GM19351 (cell line): ENCODE data around the gene ARSD.
"Not testable (repeated sequence)": the region's sequence is repeated elsewhere in the genome, so short reads cannot be mapped to it uniquely, and the experiment has no call there.

ENCODE experiments used
- ATAC-seq: cut with Tn5 transposase; IDR thresholded peaks from one replicate; pipeline ENCODE4 v1.9.1; 2021; ENCODE audit warnings: mild to moderate bottlenecking, moderate library complexity; ENCODE audit not compliant: unreplicated experiment

ARSD gene

DNA sequence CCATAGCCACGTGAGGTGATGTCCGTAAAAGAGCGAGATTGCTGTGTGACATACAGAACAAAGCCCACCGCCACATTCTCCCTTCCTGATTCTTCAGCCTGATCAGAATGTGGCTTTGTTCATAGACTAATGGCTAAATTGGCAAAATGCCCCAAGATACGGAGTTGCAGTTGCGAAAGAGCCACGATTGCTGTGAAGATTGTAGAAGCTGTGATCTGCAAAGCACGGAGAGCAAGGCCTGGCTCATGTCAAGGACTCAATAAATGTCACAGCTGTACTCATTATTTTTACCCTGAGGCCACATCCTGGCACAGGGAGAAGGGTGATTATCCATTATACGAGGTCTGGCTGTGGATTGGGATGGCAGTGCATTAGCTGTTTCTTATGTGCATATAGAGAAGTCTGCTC, 34.2 kb downstream of the ARSD start:
- ATAC-seq = no peak

DNA sequence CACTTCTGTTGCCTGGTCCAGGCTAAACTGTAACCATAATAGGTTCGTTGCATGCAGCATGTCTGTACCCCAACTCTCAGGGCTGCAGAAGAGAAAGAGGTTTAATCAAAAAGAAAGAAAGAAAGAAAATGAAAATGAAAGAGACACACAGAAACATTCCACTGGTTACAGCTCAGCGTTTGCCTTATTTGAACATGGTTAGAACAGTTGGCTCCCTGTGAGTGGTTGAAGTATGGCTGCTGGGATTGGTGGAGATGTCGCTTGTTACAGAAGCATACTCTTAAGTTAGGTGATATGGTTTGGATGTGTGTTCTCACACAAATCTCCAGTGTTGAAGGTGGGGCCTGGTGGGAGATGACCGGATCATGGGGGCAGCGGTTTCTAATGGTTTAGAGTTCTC, 36.3 kb downstream of the ARSD start:
- ATAC-seq = no peak

DNA sequence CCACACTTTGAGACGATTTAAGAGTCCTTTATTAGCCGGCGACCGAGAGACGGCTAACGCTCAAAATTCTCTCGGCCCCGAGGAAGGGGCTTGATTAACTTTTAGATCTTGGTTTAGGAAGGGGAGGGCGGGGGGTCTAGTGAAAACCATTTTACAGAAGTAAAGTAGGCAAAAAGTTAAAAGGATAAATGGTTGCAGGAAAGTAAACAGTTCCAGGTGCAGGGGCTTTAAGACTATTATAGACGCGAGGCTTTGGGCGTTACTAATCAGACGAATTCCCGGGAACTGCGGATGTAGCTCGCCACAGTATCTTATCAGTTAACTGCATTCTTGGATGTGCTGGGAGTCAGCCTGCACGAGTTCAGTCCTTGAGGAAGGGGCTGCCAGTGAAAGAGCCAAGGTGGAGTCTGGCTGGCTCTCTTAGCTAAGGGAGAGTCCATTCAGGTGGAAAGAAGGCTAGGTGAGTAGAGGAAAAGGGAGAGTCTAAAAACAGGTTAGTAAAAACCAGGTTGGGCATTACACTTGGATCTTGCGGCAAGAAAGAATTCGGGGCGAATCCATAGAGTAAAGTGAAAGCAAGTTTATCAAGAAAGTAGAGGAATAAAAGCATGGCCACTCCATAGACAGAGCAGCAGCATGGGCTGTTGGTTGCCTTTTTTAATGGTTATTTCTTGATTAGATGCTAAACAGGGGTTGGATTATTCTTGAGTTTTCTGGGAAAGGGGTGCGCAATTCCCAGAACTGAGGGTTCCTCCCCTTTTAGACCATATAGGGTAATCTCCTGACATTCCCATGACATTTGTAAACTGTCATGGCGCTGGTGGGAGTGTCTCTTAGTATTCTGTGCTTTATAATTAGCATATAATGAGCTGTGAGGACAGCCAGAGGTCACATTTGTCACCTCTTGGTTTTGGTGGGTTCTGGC, 38.3 kb downstream of the ARSD start:
- ATAC-seq = not testable (repeated sequence)

DNA sequence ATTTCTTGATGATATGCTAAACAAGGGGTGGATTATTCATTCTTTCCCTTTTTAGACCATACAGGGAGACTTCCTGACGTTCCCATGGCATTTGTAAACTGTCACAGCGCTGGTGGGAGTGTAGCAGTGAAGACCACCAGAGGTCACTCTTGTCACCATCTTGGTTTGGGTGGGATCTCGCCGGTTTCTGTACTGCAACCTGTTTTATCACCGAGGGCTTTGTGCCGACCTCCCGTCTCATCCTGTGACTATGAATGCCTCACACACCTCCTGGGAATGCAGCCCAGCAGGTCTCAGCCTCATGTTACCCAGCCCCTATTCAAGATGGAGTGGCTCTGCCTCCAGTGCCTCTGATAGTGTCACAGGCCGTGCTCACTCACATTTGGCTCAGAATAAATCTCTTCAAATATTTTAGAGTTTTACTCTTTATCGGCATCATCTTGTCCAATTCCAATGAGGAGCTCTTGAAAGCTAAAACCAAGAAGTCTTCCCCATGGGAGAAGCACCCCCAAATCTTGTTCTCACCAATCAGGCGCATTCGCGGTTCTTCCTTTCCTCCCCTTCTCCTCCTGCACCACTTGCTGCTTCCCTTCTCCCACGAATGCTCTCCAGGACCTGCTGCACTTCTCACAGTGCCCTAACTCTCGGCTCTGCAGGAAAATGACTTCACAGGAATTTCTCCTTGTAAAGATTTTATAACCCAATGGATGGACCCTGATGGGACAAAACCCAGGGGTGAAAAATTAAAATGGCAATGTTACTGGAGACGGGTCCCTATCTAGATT, 39.2 kb downstream of the ARSD start:
- ATAC-seq = not testable (repeated sequence)

DNA sequence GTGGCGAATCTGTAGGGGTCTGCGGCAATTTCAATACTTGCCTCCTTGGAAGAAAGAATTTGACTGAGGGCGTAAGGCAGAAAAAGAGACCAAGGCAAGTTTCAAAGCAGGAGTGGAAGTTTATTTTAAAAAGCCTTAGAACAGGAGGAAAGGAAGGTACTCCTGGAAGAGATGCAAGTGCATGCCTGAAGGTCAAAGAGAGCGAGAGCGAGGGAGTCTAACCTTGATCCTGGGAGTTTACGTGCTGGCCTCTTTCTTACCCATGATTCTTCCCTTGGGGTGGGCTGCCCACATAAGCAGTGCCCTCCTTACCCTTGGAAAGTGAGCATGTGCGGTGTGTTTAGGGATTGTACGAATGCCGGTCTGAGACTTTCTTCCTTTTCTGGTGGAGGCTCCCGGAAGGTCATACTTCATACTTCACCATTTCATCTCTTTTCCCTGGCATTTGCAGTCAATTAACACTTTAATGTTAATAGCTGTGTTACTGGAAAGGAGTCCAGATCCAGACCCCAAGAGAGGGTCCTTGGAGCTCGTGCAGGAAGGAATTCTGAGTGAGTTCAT, 40.0 kb downstream of the ARSD start:
- no peak for ATAC-seq

DNA sequence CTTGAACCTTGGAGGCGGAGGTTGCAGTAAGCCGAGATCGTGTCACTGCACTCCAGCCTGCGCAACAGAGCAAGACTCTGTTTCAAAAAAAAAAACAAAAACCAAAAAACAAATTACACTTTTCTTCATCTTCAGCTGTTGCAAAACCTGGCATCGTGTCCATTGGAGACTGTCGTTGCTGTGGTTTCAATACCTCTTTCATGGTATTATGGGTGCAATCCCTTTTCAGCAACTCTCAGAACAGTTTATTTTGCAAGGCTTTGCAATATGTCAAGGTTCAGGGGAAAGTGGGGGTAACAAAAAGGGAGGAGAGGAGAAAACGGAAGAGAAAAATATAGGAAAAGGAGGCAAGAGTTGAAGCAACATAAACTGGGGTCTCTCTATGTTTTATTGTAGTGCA, 40.8 kb downstream of the ARSD start:
- ATAC-seq = no peak

DNA sequence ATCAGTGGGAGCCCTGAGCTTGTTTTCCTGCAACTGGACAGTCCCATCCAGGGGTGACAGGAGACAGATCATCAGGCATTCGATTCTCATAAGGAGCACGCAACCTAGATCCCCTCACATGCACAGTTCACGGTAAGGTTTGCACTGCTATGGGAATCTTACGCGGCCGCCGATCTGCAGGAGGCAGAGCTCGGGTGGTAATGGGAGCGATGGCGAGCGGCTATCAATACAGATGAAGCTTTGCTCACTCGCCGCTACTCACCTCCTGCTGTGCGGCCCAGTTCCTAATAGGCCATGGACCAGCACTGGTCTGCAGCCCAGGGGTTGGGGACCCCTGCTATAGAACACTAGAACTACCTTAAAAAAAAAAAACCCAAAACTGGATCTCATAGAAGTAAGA, 45.4 kb downstream of the ARSD start:
- ATAC-seq = no peak

DNA sequence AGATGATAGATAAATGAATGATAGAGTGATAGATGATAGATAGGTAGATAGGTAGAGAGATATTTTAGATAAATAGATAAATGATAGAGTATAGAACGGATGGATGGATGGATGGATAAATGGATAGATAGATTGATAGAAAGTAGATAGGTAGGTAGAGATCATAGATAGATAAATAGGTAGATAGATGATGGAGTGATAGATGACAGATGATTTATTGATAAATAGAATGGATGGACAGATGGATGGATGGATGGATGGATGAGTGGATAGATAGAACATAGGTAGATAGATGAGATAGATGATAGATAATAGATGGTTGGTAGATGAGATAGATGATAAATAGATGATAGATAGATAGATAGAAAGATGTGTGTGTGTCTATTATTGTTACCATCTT, 49.5 kb downstream of the ARSD start:
- no peak for ATAC-seq

DNA sequence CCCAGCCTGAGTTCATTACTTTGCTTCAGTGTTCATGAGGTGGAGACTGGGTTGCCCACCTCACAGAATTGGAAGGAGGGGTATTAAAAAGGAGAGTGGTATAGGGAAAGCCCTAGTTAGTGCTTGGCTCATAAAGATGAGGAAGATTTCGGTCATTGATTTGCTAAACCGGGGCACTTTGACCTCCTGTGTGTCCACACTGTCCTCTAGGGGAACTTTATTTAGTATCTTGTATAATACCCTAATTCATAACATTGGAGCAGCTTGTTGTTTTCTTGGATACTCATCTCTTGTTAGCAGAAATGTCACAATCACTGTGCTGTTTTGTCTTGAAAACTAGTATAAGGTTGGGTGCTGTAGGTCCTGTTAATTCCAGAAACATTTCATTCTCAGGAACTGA, 50.6 kb downstream of the ARSD start:
- ATAC-seq = no peak

DNA sequence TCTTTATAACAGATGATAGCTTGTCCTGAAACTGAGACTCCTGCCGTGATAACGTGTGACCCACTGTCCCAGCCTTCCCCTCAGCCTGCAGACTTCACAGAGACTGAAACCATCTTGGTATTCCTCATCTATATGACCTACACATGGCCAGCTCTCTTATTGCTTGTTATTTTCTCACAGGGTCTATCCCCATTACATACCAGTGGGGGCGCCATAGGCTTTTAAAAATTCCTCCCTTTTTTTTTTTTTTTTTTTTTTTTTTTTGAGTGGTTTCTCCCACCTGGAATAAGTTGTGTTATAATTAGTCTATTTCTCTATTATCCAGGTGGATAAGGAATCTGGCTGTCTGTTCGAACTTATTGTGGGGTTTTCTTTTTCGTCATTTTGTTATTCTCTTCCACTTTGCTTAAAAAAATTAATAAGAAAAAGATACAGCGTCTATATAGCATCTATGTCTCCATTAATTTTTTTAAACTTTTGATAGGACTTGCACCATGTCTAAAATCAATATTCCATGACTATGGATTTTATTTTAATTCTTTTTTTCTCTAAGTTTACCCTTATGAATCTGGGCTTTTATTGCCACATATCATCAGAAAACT, 53.2 kb downstream of the ARSD start:
- peak; percentile 56 for ATAC-seq

DNA sequence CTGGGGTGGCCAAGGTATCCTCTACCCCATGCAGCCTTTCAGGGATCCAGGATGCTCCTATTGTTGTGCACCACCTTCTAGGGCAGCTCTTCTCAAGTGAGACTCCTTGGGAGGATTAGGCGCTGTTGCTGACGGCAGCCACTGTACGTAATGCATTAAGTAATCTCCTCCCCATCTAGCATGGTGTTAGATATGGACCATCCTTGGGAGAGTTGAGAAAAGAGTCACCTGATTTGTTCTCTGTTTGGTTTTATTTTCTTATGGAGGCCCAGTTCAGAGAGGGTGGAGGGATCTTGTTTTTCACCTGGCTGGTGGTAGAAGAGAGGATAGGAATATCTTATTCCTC, 54.0 kb downstream of the ARSD start:
- ATAC-seq = no peak

DNA sequence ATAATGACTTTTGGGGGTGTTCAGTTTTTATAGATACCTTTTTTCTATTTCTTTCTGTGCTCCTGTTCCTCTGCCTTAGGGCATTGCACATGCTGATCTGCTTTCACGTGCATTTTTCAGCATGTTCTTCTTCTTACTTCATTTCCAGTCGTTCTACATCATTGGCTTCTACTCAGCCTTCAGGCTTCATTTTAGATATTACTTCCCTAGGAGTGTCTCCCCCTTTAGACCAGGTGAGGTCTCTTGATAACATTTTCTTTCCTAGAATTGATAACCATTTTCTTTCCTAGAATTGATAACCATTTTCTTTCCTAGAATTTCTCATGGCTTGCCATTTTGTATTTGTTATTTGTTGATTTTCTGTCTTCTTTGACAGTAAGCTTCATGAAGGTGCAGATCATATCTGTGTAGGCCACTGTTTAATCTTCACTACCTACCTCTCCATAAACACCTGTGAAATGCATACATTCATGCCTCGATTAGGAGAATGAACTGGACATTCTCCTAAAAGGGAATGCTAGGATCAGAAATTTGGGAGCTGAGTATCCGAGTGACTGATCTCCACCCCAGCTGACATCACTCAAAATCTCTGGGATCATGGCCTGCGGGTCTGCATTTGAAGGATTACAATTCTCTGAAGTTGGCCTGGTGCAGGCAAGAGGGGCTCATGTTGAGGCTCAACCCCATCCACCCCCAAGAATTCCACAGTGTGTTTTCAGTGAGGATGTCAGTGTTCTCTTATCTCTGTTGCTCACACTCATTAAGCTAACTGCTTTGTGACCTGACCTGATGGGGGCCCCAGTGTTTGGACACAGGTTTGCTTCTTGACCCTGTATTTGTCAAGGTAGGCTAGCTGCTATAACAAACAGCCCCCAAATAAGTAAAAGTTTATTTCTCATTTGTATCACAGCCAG, 54.7 kb downstream of the ARSD start:
- no peak for ATAC-seq

DNA sequence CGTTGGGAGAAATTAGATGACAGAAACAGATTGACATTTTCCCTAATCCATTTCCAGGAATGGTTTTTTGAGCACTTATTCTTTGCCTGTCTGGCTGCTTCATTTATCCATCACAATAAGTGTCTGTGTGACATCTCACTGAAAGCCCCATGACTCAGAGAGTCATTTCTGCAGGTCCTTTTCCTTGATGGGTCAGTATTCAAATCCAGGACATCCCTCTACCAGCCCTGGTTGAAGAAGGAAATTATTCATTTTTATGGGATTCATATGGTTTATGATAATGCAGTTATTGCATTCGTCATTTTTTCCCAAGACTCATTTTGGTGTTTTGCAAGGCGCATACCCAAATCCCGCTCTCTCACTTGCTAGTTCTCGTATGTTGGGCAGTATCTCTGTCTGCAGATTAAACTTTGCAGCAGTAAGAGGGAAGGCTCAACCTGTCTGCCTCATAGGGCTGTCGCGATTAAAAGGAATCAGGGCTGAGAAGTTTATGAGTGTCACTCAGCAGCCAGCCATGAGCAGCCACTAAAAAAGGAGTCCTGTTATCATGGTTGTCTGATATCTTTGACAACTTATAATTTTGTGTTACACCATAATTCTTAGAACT, 56.4 kb downstream of the ARSD start:
- ATAC-seq = no peak

DNA sequence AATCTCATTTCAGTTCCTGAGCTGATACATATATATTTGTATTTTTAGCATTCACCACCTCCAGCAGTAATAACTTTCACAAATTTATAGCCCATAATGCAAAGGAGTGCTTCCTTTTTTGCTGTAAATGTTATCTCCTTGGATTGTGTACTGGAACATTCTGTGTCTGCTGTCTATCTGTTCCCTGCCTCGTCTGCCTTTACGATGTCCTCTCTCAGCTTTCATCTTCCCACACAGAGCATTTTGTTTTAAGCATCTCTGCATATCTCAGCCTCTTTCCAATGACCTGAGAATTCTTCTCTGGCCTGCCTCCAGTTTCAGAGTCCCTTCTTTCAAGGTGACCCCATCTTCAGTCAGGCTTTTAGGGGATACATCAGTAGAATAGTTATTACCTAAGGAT, 57.3 kb downstream of the ARSD start:
- ATAC-seq = no peak

DNA sequence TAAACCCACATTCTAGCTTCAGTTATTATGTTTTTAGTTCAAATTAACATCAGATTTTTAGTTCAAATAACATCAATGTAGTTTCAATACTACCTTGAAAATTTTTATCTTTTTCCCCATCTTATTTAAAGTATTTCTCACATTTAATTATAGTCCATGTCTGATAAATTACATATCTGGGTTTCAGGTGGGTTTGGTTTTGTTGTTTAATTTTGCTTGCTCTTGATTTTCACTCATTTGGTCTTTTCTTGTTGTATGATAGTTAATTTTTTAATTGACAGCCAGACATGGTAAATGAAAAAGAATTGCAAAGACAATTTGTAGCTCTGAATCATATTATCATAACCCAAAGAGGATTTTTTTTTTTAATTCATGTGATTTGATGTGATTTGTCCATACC, 58.5 kb downstream of the ARSD start:
- no peak for ATAC-seq

DNA sequence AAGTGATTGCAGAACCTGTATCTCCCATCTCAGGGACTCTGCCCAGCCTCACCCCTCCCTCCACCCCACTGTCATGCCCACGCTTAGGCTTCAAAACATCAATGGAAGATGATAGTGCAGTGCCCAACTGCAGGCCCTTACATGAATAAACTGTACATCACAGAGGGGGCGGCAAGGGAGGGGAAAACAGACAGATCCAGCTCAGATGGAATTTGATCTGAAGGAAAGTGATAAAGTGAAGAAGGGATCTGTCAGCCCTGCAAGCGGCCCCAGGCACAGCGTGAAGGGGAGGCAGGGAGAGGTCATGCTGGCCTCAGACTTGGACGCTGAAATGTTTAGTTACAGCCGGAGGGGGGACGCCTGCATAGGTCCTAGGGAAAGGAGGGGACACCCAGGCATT, 61.9 kb downstream of the ARSD start:
- ATAC-seq = no peak

DNA sequence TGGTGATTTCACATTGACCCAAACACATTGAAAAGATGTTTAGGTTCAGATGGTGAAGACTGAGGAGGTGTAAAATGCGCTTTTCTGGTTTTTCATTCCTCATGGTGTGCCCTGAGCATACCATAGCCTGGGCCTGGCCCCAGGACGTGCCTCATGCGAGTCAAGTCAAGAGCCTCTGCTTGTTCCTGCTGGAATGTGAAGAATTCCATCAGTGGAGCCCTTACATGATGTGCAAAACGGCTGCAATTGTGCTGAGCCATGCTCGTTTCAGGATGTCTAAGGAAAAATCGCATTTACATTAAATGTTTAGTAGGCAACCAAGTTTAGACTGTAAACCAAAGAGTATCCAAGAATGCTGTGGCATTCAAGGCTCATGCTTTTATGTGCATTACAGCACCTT, 65.5 kb downstream of the ARSD start:
- ATAC-seq = no peak

DNA sequence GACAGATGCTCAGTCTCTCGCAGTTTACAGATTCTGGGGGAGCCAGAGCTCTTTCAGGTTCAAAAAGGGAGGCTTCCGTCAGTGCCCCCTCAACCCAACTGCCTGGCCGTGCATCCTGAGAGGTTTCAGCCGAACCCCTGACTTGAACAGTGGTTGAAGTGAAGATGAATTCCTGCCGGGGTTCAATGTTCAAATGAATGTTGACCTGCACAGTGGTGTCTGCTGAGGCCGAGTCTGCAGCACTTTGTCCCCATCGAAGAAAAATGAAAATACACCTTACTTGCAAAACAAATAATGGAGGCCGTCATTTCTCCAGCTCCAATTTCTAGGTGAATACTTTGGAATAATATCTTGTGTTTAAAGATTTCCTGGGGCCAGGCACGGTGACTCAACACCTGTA, 66.7 kb downstream of the ARSD start:
- ATAC-seq = no peak

DNA sequence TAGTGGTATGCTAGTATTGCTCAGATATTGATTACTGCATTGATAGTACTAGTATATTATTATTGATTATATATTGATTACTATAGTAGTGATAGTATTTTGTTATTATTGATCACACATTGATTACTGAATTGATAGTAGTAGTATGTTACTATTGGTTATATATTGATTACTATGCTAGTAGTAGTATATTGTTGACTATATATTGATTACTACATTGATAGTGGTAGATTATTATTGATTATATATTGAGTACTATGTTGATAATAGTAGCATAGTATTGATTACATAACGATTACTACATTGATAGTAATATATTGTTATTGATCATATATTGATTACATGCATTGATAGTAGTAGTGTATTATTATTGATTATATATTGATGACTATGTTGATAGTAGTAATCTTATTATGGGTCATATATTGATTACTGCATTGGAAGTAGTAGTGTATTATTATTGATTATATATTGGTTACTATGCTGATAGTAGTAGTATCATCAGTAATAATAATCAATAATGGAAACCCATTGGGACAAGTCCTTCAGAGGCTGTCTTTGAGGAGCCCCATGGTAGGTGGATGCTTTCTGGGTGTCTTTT, 69.8 kb downstream of the ARSD start:
- no peak for ATAC-seq

DNA sequence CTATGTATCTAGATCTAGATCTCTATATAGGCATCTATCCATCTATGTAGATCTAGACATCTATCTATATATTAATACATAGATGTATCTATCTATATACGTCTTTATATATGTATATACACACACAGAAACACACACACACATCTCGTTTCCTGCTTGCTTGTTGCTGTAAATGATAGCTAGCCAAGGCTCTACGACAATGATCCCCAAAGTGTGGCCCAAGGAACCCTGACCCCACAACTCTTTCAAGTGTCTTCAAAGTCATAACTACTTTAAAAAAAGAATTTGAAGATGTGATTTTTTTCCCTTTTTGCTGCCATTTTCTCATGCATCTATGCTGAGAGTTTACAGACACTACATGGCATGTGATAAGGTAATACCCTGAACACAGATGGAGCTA, 71.6 kb downstream of the ARSD start:
- no peak for ATAC-seq
